Retinal pigment epithelial cell (primary cell): ENCODE results near the gene BTG2.

ENCODE experiments used
- DNase-seq: peaks from one replicate; pipeline ENCODE4 v3.0.0-alpha.2; 2010; ENCODE audit warnings: low read depth
- H3K4me3 ChIP-seq: 2 replicates; pipeline ENCODE4 v1.5.1; 2011; ENCODE audit warnings: mild to moderate bottlenecking, low read length, control low read depth, moderate library complexity
- CTCF ChIP-seq: conservative IDR thresholded peaks from 2 replicates; pipeline ENCODE4 v1.5.1; 2011; ENCODE audit warnings: low read depth, low read length, control low read depth, inconsistent platforms

Gene BTG2

GRCh38 chr1:203305809-203306088 lies 430 bp downstream of the BTG2 start:
- no peak for DNase-seq
- H3K4me3 ChIP-seq, result peak overlapping the region; percentile 89
- TF ChIP-seq CTCF, result no peak

GRCh38 chr1:203306089-203306964 lies 1.0 kb downstream of the BTG2 start:
- TF ChIP-seq CTCF, result peak; percentile 38
- H3K4me3 ChIP-seq, result peak overlapping the region; percentile 89
- DNase-seq, result peak; percentile 83

- H3K4me3 ChIP-seq, result peak overlapping the region; percentile 89
- TF ChIP-seq CTCF, result no peak
- no peak for DNase-seq
Measured at GRCh38 chr1:203306965-203307541, 1.7 kb downstream of the BTG2 start.

- H3K4me3 ChIP-seq, result peak overlapping the region; percentile 89
- TF ChIP-seq CTCF, result no peak
- DNase-seq, result no peak
Measured at GRCh38 chr1:203307641-203308126, 2.4 kb downstream of the BTG2 start.

GRCh38 chr1:203308328-203308922 lies 3.1 kb downstream of the BTG2 start:
- DNase-seq, result no peak
- no peak for TF ChIP-seq CTCF
- peak overlapping the region; percentile 89 for H3K4me3 ChIP-seq

GRCh38 chr1:203308923-203309331 lies 3.6 kb downstream of the BTG2 start:
- TF ChIP-seq CTCF, result no peak
- no peak for DNase-seq
- no peak overlapping the region for H3K4me3 ChIP-seq
